C4-2B (cell line): ENCODE results near the gene MAP3K7.

Experiments
- ZFX ChIP-seq: fragments of 450-650 bp; IDR thresholded peaks from 2 replicates; pipeline ENCODE4 v1.6.1; 2017
- TF ChIP-seq, protein P1 (sequence below): fragments of 450-650 bp; conservative IDR thresholded peaks from 2 replicates; pipeline ENCODE4 v1.5.1; 2017; ENCODE audit warnings: mild to moderate bottlenecking

- TF ChIP-seq, protein P1, sequence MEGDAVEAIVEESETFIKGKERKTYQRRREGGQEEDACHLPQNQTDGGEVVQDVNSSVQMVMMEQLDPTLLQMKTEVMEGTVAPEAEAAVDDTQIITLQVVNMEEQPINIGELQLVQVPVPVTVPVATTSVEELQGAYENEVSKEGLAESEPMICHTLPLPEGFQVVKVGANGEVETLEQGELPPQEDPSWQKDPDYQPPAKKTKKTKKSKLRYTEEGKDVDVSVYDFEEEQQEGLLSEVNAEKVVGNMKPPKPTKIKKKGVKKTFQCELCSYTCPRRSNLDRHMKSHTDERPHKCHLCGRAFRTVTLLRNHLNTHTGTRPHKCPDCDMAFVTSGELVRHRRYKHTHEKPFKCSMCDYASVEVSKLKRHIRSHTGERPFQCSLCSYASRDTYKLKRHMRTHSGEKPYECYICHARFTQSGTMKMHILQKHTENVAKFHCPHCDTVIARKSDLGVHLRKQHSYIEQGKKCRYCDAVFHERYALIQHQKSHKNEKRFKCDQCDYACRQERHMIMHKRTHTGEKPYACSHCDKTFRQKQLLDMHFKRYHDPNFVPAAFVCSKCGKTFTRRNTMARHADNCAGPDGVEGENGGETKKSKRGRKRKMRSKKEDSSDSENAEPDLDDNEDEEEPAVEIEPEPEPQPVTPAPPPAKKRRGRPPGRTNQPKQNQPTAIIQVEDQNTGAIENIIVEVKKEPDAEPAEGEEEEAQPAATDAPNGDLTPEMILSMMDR, result no peak
- TF ChIP-seq ZFX, result no peak
These were observed 117.0 kb downstream of the MAP3K7 start for GRCh38 chr6:90469906-90470305.
